GM13977 (cell line): Measurements from ENCODE around the gene SLC41A3.

Experiments
- DNase-seq: peaks from one replicate; pipeline ENCODE4 v3.0.0; 2012; ENCODE audit warnings: low spot score
- in situ Hi-C: fragments of 300-500 bp; cut with MboI; formaldehyde crosslinking; loops from one replicate; pipeline ENCODE4 v1.12.0; 2022; ENCODE audit warnings: low sequenced_read_pairs, low pct_unique_long_range_greater_than_20kb, mixed read lengths, inconsistent platforms; ENCODE audit not compliant: unreplicated experiment
- TF ChIP-seq, protein P1 (sequence below): IDR thresholded peaks from 2 replicates; pipeline ENCODE4 v1.5.1; 2012; ENCODE audit warnings: mild to moderate bottlenecking, control low read depth; ENCODE audit not compliant: insufficient read depth; ENCODE audit errors: extremely low read depth, missing control alignments

Gene SLC41A3

DNA sequence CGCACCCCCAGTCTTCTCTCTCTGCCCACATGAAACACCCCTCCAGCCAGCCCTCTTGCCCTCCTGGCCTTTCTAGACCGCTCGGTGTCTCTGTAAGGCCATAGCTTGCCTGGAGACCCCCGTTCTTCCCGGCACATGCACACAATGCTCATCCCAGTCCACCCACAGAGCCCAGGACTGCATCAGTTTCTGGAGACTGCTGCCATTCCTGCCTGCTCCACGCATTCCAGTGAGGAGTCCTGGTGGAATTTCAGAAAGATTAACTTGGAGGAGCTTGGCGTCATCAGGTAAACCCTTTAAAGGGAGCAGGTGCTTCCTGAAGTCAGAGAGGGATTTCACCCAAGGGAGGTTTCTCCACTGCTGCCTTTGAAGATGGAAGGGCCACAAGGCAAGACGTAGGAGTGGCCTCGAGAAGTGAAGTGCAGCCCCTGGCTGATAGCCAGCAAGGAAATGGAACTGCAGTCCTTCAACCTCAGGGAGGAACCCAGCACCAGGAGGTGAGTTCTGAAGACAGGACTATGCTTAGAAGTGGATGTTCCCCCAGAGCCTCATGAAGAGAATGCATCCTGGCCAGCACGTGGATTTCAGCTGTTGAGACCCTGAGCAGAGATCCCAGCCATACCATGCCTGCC, 19.2 kb downstream of the SLC41A3 start:
- in situ Hi-C loops = no loop called here
- DNase-seq = no peak
- TF ChIP-seq, protein P1, sequence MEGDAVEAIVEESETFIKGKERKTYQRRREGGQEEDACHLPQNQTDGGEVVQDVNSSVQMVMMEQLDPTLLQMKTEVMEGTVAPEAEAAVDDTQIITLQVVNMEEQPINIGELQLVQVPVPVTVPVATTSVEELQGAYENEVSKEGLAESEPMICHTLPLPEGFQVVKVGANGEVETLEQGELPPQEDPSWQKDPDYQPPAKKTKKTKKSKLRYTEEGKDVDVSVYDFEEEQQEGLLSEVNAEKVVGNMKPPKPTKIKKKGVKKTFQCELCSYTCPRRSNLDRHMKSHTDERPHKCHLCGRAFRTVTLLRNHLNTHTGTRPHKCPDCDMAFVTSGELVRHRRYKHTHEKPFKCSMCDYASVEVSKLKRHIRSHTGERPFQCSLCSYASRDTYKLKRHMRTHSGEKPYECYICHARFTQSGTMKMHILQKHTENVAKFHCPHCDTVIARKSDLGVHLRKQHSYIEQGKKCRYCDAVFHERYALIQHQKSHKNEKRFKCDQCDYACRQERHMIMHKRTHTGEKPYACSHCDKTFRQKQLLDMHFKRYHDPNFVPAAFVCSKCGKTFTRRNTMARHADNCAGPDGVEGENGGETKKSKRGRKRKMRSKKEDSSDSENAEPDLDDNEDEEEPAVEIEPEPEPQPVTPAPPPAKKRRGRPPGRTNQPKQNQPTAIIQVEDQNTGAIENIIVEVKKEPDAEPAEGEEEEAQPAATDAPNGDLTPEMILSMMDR = no peak

DNA sequence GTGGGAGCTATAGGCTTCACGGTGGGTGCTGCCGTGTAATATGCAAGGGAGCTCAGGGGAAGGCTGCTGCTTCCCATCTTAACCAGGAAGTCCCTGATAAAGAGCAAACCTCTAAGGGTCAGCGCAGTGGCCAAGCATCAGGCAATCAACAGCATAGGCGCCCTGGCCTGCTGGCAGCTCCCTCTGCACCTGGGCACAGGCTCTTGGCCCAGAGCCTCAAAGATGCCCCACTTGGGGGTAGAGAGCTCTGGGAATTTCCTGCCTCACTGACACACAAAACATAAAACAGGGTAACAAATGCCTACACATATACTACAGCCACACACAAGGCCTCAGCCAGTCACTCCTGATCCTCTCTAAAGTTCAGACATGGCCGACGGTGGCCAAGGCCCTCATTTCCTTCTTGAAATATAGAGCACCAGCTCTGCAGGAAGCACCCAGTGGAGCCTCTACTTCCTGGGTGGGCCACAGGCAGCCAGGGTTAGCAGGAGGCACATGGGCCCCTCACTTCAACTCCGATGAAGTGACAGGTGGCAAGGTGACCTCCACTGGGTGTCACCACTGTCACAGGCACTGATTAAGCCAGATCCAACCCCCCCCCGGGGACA, 20.5 kb downstream of the SLC41A3 start:
- in situ Hi-C loops = no loop called here

DNA sequence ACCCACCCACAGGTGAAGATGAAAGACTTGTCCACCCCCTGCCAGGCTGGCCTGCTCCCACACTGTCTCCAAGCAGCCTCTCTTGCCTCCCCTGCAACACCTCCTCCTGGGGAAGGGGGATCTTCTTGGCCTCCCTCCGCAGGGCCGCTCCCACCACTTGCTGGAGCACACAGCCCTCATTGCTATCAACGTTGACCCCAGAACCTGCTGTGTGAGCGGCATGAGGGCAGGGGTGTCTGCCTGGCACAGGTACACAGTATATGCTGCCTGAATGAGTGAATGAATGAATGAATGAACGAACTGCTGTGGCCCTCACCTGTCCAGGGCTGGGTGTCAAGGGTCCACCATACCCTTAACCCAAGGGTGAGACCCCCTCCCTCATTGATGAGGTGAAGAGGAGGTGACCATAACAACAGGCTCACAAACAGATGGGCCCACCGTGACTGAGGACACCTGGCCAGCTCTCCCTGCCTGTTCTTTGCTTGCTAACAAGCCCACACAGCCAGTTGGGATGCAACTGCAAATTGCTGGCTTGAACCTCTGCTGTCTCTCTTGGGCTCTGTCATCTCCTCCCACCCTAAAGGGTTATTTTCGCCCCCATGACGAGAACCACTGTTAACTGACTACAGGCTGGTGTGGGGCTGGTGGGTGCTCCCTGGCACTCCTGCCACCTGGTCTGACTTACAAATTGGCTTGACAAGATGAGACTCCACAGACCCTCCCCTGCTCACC, 22.5 kb downstream of the SLC41A3 start:
- DNase-seq = no peak
- TF ChIP-seq, protein P1 = no peak
- in situ Hi-C loops = no loop called here

More for the DNA sequence above, 20.5 kb downstream of the SLC41A3 start:
- TF ChIP-seq, protein P1 = no peak
- no peak for DNase-seq

DNA sequence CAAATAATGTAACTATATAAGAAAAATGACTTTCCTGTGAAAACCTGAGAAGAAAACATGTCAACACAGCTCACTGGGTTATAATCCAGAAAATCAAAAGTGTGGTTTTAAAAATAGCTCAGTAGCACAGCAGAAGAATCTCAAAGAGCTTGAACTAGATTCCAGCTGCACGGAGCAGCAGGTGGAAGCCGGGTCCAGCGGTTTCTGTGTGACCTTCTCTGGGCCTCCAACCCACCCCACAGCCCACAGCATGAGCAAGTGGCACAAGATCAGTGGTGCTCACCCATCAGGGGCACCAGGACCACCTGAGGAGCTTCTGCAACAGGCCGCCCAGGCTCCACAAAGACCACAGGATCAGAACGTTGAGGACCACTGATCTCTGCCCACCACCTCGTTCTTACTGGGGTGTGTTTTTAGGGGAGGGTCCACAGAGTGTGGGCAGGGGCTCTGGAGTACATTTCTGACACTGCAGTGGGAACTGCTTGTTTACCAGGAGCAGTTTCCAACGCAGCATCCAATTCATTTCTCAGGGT, 23.2 kb downstream of the SLC41A3 start:
- TF ChIP-seq, protein P1 = no peak
- in situ Hi-C loops = no loop called here
- DNase-seq = no peak

DNA sequence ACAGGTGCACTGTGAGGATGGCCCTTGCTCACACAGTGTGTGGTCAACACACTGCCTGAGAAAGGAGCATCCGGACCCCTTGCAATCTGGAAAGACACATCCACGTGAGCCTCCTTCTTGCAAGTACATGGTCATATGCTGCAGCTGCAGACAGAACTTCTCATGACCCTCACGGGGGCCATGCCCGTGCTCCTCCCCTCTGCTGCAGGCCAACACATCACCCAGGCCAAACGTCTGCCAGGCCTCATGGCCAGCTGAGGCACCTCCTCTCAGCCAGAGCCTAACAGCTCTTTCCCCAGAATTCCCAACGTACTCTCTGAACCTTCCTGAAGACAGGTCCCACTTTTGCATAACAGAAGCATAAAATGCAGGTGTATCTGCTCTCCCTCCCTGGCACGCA, 25.3 kb downstream of the SLC41A3 start:
- no peak for DNase-seq
- in situ Hi-C loops = no loop called here
- TF ChIP-seq, protein P1 = no peak

DNA sequence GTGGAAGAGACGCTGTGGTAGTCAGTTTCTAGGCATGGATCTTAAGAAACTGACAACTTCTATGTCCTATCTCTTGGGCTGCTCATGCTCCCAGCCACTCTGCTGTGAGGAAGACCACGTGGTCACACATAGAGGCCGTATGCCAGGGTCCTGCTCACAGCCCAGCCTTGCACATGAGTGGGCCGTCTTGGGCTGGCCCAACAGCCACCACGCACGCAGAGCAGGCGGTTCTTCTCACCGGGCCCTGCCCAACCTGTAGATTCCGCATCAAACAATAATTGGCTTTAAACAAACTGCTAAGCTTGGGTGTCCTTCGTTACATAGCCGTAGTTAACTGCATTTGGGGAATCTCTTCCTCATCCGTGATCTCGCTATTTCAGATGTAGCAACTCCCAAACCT, 26.0 kb downstream of the SLC41A3 start:
- in situ Hi-C loops = no loop called here
- TF ChIP-seq, protein P1 = no peak
- DNase-seq = no peak
